ENCODE measurements around the gene GYG1.

GYG1 gene

DNA sequence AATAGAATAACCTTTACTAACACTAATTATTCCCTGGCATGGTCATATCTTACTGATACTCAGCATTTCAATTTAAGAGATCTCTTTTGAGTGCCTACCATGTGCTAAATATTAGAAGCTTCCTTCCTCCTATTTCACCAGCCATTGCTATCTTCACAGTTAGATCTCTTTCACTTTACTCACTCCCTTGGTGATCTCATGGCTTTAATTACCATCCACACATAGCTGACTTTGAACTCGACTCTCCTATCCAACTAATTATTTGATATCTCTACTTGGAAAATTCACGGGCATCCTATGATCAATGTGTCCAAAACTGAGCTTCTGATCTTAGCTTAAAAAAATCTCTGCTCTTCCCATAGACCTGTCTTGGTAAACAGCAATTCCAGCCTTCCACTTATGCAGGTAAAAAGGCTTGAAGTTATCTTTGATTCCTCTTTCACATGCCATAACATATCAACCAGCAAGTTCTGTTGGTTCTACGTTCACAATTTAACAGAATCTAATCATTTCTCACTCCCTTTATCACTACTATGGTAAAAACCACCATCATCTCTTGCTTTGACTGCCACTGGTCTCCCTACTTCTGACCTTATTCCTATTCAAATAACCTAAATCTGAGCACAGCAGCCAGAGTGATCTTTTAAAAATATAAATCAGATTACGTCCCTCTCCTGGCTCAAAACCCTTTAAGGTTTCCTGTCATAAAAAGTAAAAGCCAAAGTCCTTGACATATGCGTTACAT is 53.2 kb downstream of the GYG1 start:
- H3K27me3 ChIP-seq (ENCODE audit: control insufficient read depth, insufficient read depth, low read length): no peaks in the 10 kb centered on the region
- no peaks in the 10 kb centered on the region for H3K4me1 ChIP-seq (ENCODE audit: control insufficient read depth, insufficient read depth, low read length)
- H3K27ac ChIP-seq (ENCODE audit: low read depth, low read length): no peak overlapping the region
- H3K36me3 ChIP-seq (ENCODE audit: control insufficient read depth, insufficient read depth, low read length): peaks cover 95% of the 10 kb centered on the region
- no peak overlapping the region for H3K4me3 ChIP-seq (ENCODE audit: low read depth, low read length)
- H3K9ac ChIP-seq (ENCODE audit: low read depth, low read length): no peak overlapping the region
- H3K9me3 ChIP-seq (ENCODE audit: control insufficient read depth, insufficient read depth, low read length): no peaks in the 10 kb centered on the region

DNA sequence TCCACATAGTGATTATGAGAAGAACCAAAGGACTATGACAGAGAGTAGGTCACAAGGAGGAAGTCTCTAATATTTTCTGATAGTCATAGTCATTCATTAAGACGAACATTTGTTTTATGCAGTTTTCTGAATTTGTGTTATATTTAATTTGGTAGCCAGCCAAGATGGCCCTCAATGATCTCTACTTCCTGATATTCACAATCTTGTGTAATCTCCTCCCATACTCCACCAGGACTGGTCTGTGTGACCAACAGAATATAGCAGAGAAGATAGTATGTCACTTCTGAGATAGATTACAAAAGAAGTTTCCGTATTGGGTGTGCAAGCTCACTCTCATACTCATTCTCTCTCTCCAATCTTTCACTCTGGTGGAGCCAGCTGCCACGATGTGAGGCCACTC is 64.2 kb downstream of the GYG1 start:
- H3K9me3 ChIP-seq (ENCODE audit: control insufficient read depth, insufficient read depth, low read length): no peaks in the 10 kb centered on the region
- H3K4me3 ChIP-seq (ENCODE audit: low read depth, low read length): no peak overlapping the region
- H3K4me1 ChIP-seq (ENCODE audit: control insufficient read depth, insufficient read depth, low read length): no peaks in the 10 kb centered on the region
- H3K27me3 ChIP-seq (ENCODE audit: control insufficient read depth, insufficient read depth, low read length): no peaks in the 10 kb centered on the region
- peaks cover 88% of the 10 kb centered on the region for H3K36me3 ChIP-seq (ENCODE audit: control insufficient read depth, insufficient read depth, low read length)
- no peak overlapping the region for H3K9ac ChIP-seq (ENCODE audit: low read depth, low read length)
- H3K27ac ChIP-seq (ENCODE audit: low read depth, low read length): no peak overlapping the region

DNA sequence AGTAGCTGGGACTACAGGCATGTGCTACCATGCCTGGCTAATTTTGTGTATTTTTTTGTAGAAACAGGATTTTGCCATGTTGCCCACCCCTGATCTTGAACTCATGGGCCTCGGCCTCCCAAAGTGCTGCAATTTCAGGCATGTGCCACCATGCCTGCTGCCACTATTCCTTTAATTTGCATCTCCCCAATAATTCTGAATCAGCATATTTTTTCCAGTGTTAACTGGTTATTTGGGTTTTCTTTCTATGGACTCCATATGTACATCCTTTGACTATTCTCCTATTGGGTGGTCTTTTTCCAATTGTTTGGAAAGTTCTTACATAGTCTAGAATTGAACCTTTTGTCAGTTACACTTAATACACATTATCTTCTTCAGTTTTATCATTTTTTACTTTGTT is 66.9 kb downstream of the GYG1 start:
- H3K36me3 ChIP-seq (ENCODE audit: control insufficient read depth, insufficient read depth, low read length): peaks cover 83% of the 10 kb centered on the region
- no peaks in the 10 kb centered on the region for H3K9me3 ChIP-seq (ENCODE audit: control insufficient read depth, insufficient read depth, low read length)
- no peak overlapping the region for H3K9ac ChIP-seq (ENCODE audit: low read depth, low read length)
- no peaks in the 10 kb centered on the region for H3K27me3 ChIP-seq (ENCODE audit: control insufficient read depth, insufficient read depth, low read length)
- no peak overlapping the region for H3K4me3 ChIP-seq (ENCODE audit: low read depth, low read length)
- no peak overlapping the region for H3K27ac ChIP-seq (ENCODE audit: low read depth, low read length)
- no peaks in the 10 kb centered on the region for H3K4me1 ChIP-seq (ENCODE audit: control insufficient read depth, insufficient read depth, low read length)

DNA sequence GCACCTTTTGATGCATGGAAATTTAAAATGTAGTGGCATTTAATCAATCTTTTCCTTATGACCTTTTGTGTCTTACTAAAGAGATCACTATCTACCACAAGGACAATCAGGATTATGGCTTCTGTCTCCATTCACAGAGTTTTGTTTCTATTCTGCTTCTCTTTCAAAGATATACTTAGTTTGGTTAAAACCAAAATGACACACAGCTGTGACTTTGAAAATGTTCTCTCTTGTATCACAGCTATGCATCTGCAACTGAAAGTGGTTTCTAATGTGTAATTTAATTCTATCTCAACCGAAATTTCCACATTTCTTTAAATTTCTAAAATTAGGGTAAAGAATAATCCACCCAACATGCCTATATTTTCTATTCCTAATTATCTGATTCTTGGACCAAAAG is 67.3 kb downstream of the GYG1 start:
- Histone ChIP-seq H3K27me3 (ENCODE audit: control insufficient read depth, insufficient read depth, low read length) (no peaks in the 10 kb centered on the region), H3K9me3 (ENCODE audit: control insufficient read depth, insufficient read depth, low read length) (no peaks in the 10 kb centered on the region), H3K4me3 (ENCODE audit: low read depth, low read length) (no peak overlapping the region), H3K4me1 (ENCODE audit: control insufficient read depth, insufficient read depth, low read length) (no peaks in the 10 kb centered on the region), H3K27ac (ENCODE audit: low read depth, low read length) (no peak overlapping the region), H3K9ac (ENCODE audit: low read depth, low read length) (no peak overlapping the region), H3K36me3 (ENCODE audit: control insufficient read depth, insufficient read depth, low read length) (peaks cover 83% of the 10 kb centered on the region)

DNA sequence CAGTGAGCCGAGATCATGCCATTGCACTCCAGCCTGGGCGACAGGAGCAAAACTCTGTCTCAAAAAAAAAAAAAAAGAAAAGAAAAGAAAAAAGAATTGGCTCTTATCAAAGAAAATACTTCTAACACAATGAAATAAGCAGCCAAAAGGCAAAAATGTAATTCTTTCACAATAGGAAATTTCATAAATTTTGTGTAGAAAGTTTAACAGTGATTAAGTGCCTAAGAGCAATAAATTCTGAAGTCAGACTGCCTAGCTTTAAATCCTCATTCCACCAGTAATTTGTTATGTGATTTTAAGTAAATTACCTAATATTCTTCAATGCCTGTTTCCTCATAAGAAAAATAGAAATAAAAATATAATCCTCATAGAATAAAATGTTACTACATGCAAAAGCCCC is 70.4 kb downstream of the GYG1 start:
- no peak overlapping the region for H3K27ac ChIP-seq (ENCODE audit: low read depth, low read length)
- no peak overlapping the region for H3K4me3 ChIP-seq (ENCODE audit: low read depth, low read length)
- no peaks in the 10 kb centered on the region for H3K4me1 ChIP-seq (ENCODE audit: control insufficient read depth, insufficient read depth, low read length)
- H3K9me3 ChIP-seq (ENCODE audit: control insufficient read depth, insufficient read depth, low read length): no peaks in the 10 kb centered on the region
- H3K36me3 ChIP-seq (ENCODE audit: control insufficient read depth, insufficient read depth, low read length): peaks cover 82% of the 10 kb centered on the region
- no peak overlapping the region for H3K9ac ChIP-seq (ENCODE audit: low read depth, low read length)
- H3K27me3 ChIP-seq (ENCODE audit: control insufficient read depth, insufficient read depth, low read length): no peaks in the 10 kb centered on the region

DNA sequence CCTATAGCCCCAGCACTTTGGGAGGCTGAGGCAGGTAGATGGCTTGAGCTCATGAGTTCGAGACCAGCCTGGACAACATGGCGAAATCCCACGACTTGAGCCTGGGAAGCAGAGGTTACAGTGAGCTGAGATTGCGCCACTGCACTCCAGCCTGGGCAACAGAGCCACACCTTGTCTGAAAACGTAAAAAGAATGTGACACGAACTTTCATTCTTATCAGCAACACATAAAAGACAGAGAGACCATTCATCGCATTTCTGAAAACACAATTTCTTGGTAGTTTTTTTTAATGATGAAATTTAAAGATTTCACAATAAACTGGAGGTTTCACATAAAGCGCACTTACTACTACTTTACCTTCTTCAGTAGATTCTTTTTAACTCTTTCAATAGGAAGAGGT is 76.5 kb downstream of the GYG1 start:
- Histone ChIP-seq H3K4me3 (ENCODE audit: low read depth, low read length) (no peak overlapping the region), H3K27ac (ENCODE audit: low read depth, low read length) (no peak overlapping the region), H3K9ac (ENCODE audit: low read depth, low read length) (no peak overlapping the region), H3K36me3 (ENCODE audit: control insufficient read depth, insufficient read depth, low read length) (peaks cover 90% of the 10 kb centered on the region), H3K4me1 (ENCODE audit: control insufficient read depth, insufficient read depth, low read length) (no peaks in the 10 kb centered on the region), H3K9me3 (ENCODE audit: control insufficient read depth, insufficient read depth, low read length) (no peaks in the 10 kb centered on the region), H3K27me3 (ENCODE audit: control insufficient read depth, insufficient read depth, low read length) (no peaks in the 10 kb centered on the region)

Measured in HUES48 (cell line).